H1 (cell line): Measurements from ENCODE around the gene BCAS3.

ENCODE experiments used
- ATF3 ChIP-seq: IDR thresholded peaks from 2 replicates; pipeline ENCODE4 v1.6.1; 2011; ENCODE audit warnings: low read depth, mild to moderate bottlenecking, low read length; ENCODE audit not compliant: insufficient read depth
- BRCA1 ChIP-seq: IDR thresholded peaks from 2 replicates; pipeline ENCODE4 v1.6.1; 2012; ENCODE audit warnings: low read depth, low read length, improper control_type of control experiment
- CTCF ChIP-seq, 3 experiments: IDR thresholded peaks; 1 replicate in 2 of 3; 2 replicates in 1 of 3; pipeline versions ENCODE4 v1.5.1 to v1.6.1; 2011; ENCODE audit warnings: low read length in 3 of 3, mild to moderate bottlenecking in 3 of 3, inconsistent platforms in 2 of 3, low read depth in 1 of 3, moderate library complexity in 1 of 3; ENCODE audit not compliant: insufficient read depth in 1 of 3; ENCODE audit errors: control extremely low read depth in 1 of 3
- EZH2 ChIP-seq: fragments of 200-600 bp; sonication (generic); IDR thresholded peaks from 2 replicates; pipeline ENCODE4 v1.7.1; 2012; ENCODE audit warnings: low read depth, mild to moderate bottlenecking, moderate library complexity, low read length, inconsistent platforms; ENCODE audit not compliant: severe bottlenecking
- GABPA ChIP-seq: IDR thresholded peaks from 2 replicates; pipeline ENCODE4 v1.6.1; 2011; ENCODE audit warnings: mild to moderate bottlenecking, low read length, moderate library complexity, borderline replicate concordance; ENCODE audit not compliant: insufficient read depth
- GTF2F1 ChIP-seq: IDR thresholded peaks from 2 replicates; pipeline ENCODE4 v1.6.1; 2012; ENCODE audit warnings: low read depth, low read length, improper control_type of control experiment, borderline replicate concordance
- JUN ChIP-seq: IDR thresholded peaks from 2 replicates; pipeline ENCODE4 v1.6.1; 2011; ENCODE audit warnings: low read depth, mild to moderate bottlenecking, improper control_type of control experiment, low read length
- MAX ChIP-seq: IDR thresholded peaks from 2 replicates; pipeline ENCODE4 v1.6.1; 2012; ENCODE audit warnings: inconsistent platforms
- POLR2A ChIP-seq, 2 experiments: IDR thresholded peaks; 1 replicate in 1 of 2; 2 replicates in 1 of 2; pipeline ENCODE4 v1.6.1; 2011; ENCODE audit warnings: low read depth in 2 of 2, low read length in 2 of 2, mild to moderate bottlenecking in 2 of 2; ENCODE audit errors: control extremely low read depth in 1 of 2
- POLR2AphosphoS5 ChIP-seq: IDR thresholded peaks from 2 replicates; pipeline ENCODE4 v1.6.1; 2011; ENCODE audit warnings: low read depth, low read length
- YY1 ChIP-seq: IDR thresholded peaks from 2 replicates; pipeline ENCODE4 v1.6.1; 2011; ENCODE audit warnings: low read depth, mild to moderate bottlenecking, low read length

GRCh38 chr17:61132524-61132923 lies 454.9 kb downstream of the BCAS3 start:
- TF ChIP-seq POLR2AphosphoS5 (no peak), JUN (no peak), CTCF (IDR thresholded peaks at IDR 0.05; ENCODE audit: control extremely low read depth in 1 of 3, insufficient read depth in 1 of 3, low read depth in 1 of 3, low read length in 3 of 3) (no peak), EZH2 (no peak), YY1 (no peak), MAX (no peak), GTF2F1 (no peak), BRCA1 (no peak), POLR2A (IDR thresholded peaks at IDR 0.05; ENCODE audit: control extremely low read depth in 1 of 2, low read depth in 2 of 2, low read length in 2 of 2) (no peak), GABPA (no peak), ATF3 (no peak)
